IMR-90 (cell line): ENCODE results near the gene FNDC11. TPM values are rescaled to one million over a fixed set of nuclear protein-coding genes. Genes with fewer than 3 reads are reported as not detected.

Experiments used
- ATAC-seq: fragments of 200-7000 bp; cut with Tn5 transposase; 2 replicates; pipeline ENCODE4 v1.9.1; 2020; ENCODE audit warnings: low read depth, mild to moderate bottlenecking, moderate library complexity
- BruUV-seq: library from RNA; stranded (reverse); fragments of 400-500 nt; replicated peaks from 2 replicates; lab custom pipeline; 2021; lab: Mats Ljungman, UMichigan
- CTCF ChIA-PET: fragments of 300-600 bp; formaldehyde crosslinking; extraction: SDS; loops from one replicate; lab custom pipeline; 2021; ENCODE audit warnings: antibody characterized with exemption; lab: Yijun Ruan, JAX
- POLR2A ChIA-PET: fragments of 300-600 bp; sonication (Branson Sonifier 250); formaldehyde crosslinking; loops from one replicate; lab custom pipeline; 2022; ENCODE audit warnings: antibody characterized with exemption; ENCODE audit not compliant: unreplicated experiment; lab: Charles Lee
- DNase-seq: peaks from one replicate; pipeline ENCODE4 v3.0.0; 2013
- H2AFZ ChIP-seq: replicated peaks from 2 replicates; pipeline ENCODE3; 2013; ENCODE audit warnings: low read length, mild to moderate bottlenecking; ENCODE audit not compliant: poor library complexity
- H2AK5ac ChIP-seq: 2 replicates; pipeline ENCODE4 v1.6.1; 2013; ENCODE audit warnings: low read depth, low read length, inconsistent platforms
- H2AK9ac ChIP-seq: replicated peaks from 2 replicates; pipeline ENCODE3; 2013; ENCODE audit warnings: mild to moderate bottlenecking, low read depth, low read length, moderate library complexity; ENCODE audit not compliant: poor library complexity
- H2BK120ac ChIP-seq: 2 replicates; pipeline ENCODE4 v1.6.1; 2013; ENCODE audit warnings: low read depth, low read length, inconsistent platforms
- H2BK15ac ChIP-seq: 3 replicates; pipeline ENCODE4 v1.6.1; 2013; ENCODE audit warnings: low read depth, low read length, inconsistent platforms
- H2BK20ac ChIP-seq: 2 replicates; pipeline ENCODE4 v1.6.1; 2013; ENCODE audit warnings: low read depth, mild to moderate bottlenecking, inconsistent platforms, low read length, moderate library complexity
- H2BK5ac ChIP-seq: 2 replicates; pipeline ENCODE4 v1.6.1; 2013; ENCODE audit warnings: mild to moderate bottlenecking, low read depth, low read length, inconsistent platforms; ENCODE audit not compliant: poor library complexity, severe bottlenecking
- H3K14ac ChIP-seq: replicated peaks from 2 replicates; pipeline ENCODE4 v1.6.1; 2013; ENCODE audit warnings: low read depth, low read length, inconsistent platforms
- H3K18ac ChIP-seq: 2 replicates; pipeline ENCODE4 v1.6.1; 2013; ENCODE audit warnings: low read depth, low read length, control low read depth
- H3K23ac ChIP-seq: 2 replicates; pipeline ENCODE4 v1.6.1; 2013; ENCODE audit warnings: low read depth, low read length, inconsistent platforms
- H3K27ac ChIP-seq: 2 replicates; pipeline ENCODE4 v1.5.1; 2013; ENCODE audit warnings: mild to moderate bottlenecking, control low read depth, low read length; ENCODE audit not compliant: insufficient read depth
- H3K27me3 ChIP-seq: 2 replicates; pipeline ENCODE4 v1.6.1; 2013; ENCODE audit warnings: low read length; ENCODE audit not compliant: control insufficient read depth, insufficient read depth
- H3K36me3 ChIP-seq: 2 replicates; pipeline ENCODE4 v1.6.1; 2013; ENCODE audit warnings: low read length, mixed read lengths; ENCODE audit not compliant: control insufficient read depth, insufficient read depth
- H3K4ac ChIP-seq: 2 replicates; pipeline ENCODE4 v1.6.1; 2013; ENCODE audit warnings: low read depth, low read length, inconsistent platforms
- H3K4me1 ChIP-seq: 2 replicates; pipeline ENCODE4 v1.6.1; 2013; ENCODE audit warnings: low read length, mixed read lengths; ENCODE audit not compliant: control insufficient read depth, insufficient read depth
- H3K4me2 ChIP-seq: 2 replicates; pipeline ENCODE4 v1.6.1; 2013; ENCODE audit warnings: low read depth, mild to moderate bottlenecking, control low read depth, low read length, moderate library complexity
- H3K4me3 ChIP-seq: 2 replicates; pipeline ENCODE4 v1.5.1; 2013; ENCODE audit warnings: low read depth, mild to moderate bottlenecking, control low read depth, low read length, moderate library complexity; ENCODE audit not compliant: insufficient read depth
- H3K56ac ChIP-seq: 2 replicates; pipeline ENCODE4 v1.6.1; 2013; ENCODE audit warnings: low read length, inconsistent platforms; ENCODE audit not compliant: insufficient read depth; ENCODE audit errors: extremely low read depth
- H3K79me1 ChIP-seq, 2 experiments: 2 replicates each; pipeline ENCODE4 v1.6.1; 2013; ENCODE audit warnings: low read length in 2 of 2, inconsistent platforms in 1 of 2, low read depth in 1 of 2
- H3K9ac ChIP-seq: 2 replicates; pipeline ENCODE4 v1.6.1; 2013; ENCODE audit warnings: low read depth, low read length, control low read depth
- H3K9me1 ChIP-seq: 2 replicates; pipeline ENCODE4 v1.6.1; 2013; ENCODE audit warnings: low read length, inconsistent platforms; ENCODE audit not compliant: insufficient read depth
- H3K9me3 ChIP-seq: 2 replicates; pipeline ENCODE4 v1.6.1; 2013; ENCODE audit warnings: low read length; ENCODE audit not compliant: control insufficient read depth, insufficient read depth
- H4K20me1 ChIP-seq: 2 replicates; pipeline ENCODE4 v1.6.1; 2013; ENCODE audit warnings: low read length, inconsistent platforms; ENCODE audit not compliant: insufficient read depth
- H4K5ac ChIP-seq: 2 replicates; pipeline ENCODE4 v1.6.1; 2013; ENCODE audit warnings: mild to moderate bottlenecking, low read depth, low read length, control low read depth
- H4K8ac ChIP-seq, 2 experiments: 2 replicates each; pipeline ENCODE4 v1.6.1; 2013; ENCODE audit warnings: low read depth in 2 of 2, low read length in 2 of 2, control low read depth in 1 of 2, inconsistent platforms in 1 of 2
- H4K91ac ChIP-seq: 2 replicates; pipeline ENCODE4 v1.6.1; 2013; ENCODE audit warnings: low read depth, low read length, inconsistent platforms; ENCODE audit not compliant: insufficient read depth
- MXI1 ChIP-seq: IDR thresholded peaks from 2 replicates; pipeline ENCODE4 v1.6.1; 2012; ENCODE audit warnings: low read depth, mild to moderate bottlenecking, low read length, moderate library complexity, borderline replicate concordance
- NFE2L2 ChIP-seq: fragments of 150-350 bp; IDR thresholded peaks from 2 replicates; pipeline ENCODE4 v1.6.1; 2016; ENCODE audit warnings: low read depth, mild to moderate bottlenecking, low read length
- WGBS, 2 experiments: methylation state at CpG; one replicate each; pipeline versions ENCODE4 v1.1.5 to v1.1.7; 2013; ENCODE audit warnings: missing lambda C conversion rate in 2 of 2; ENCODE audit not compliant: insufficient read length in 1 of 2; ENCODE audit errors: extremely low coverage in 2 of 2; 5-methylcytosine and 5-hydroxymethylcytosine counted together
- dilution Hi-C: fragments of 300-500 bp; cut with HindIII; formaldehyde crosslinking; loops from one replicate; pipeline ENCODE4 v1.14.3; 2018; ENCODE audit warnings: low sequenced_read_pairs; ENCODE audit not compliant: unreplicated experiment
- in situ Hi-C: fragments of 300-500 bp; cut with MboI; formaldehyde crosslinking; loops from 3 replicates; pipeline ENCODE4 v1.14.3; 2019; ENCODE audit warnings: low sequenced_read_pairs, inconsistent platforms, mixed read lengths
- intact Hi-C: fragments of 100-400 bp; cut with micrococcal nuclease; formaldehyde crosslinking; loops from 2 replicates; pipeline ENCODE4 v1.10.0; 2022
- polyA plus RNA-seq, 3 experiments: library from polyadenylated mRNA; depleted of rRNA; stranded (reverse); fragments of >200 nt; gene quantifications; 2 replicates each; pipeline ENCODE4 v1.2.3, GENCODE V29; 2012; ENCODE audit warnings: low replicate concordance in 1 of 3
- total RNA-seq: library from RNA; depleted of rRNA; stranded (reverse); fragments of >200 nt; gene quantifications from 2 replicates; pipeline ENCODE4 v1.2.3, GENCODE V29; 2012

The FNDC11 gene
- total and polyA plus RNA-seq, 2 of the 4 experiments (the other 2 are of a cell fraction), result 0.36 to 1.0 TPM

- H2BK15ac ChIP-seq, result no peak overlapping the region
- H3K36me3 ChIP-seq, result no peaks in the 10 kb centered on the region
- H3K4me3 ChIP-seq, result no peak overlapping the region
- H3K9ac ChIP-seq, result no peak overlapping the region
- no peaks in the 10 kb centered on the region for H3K79me1 ChIP-seq
- no peak overlapping the region for H2BK120ac ChIP-seq
- no peaks in the 10 kb centered on the region for H3K9me1 ChIP-seq
- H2BK5ac ChIP-seq, result peak overlapping the region; percentile 20
- no peaks in the 10 kb centered on the region for H3K9me3 ChIP-seq
- H3K23ac ChIP-seq, result no peak overlapping the region
- no peaks in the 10 kb centered on the region for H4K20me1 ChIP-seq
- CTCF ChIA-PET, result no interaction called here
- no peak overlapping the region for H3K4me2 ChIP-seq
- in situ Hi-C loops (loop anchor here (10.0 kb wide), 2 partner anchors 333 to 443 kb away; partner anchors contain the start of genes ABHD16B, SAMD10 and TPD52L2), dilution Hi-C loops (no loop called here), intact Hi-C loops (loop anchor here (10.0 kb wide), 1 partner anchor 123 kb away; the partner anchor contains the start of genes RTEL1 and STMN3)
- H3K56ac ChIP-seq, result no peak overlapping the region
- no peak overlapping the region for H4K8ac ChIP-seq
- 80% methylated on average over 12 of the region's 27 CpGs; no CpG with 5 or more reads in 1 of the 2 experiments for WGBS, 2 experiments
- no peak overlapping the region for H2AK9ac ChIP-seq
- no peak overlapping the region for H3K27ac ChIP-seq
- no peak overlapping the region for H4K91ac ChIP-seq
- no peak overlapping the region for H2AK5ac ChIP-seq
- no peak for DNase-seq
- H3K4me1 ChIP-seq, result no peaks in the 10 kb centered on the region
- TF ChIP-seq NFE2L2 (no peak), MXI1 (no peak)
- H3K27me3 ChIP-seq, result peaks cover 4% of the 10 kb centered on the region; the same call in 1 of the 2 replicates
- H3K4ac ChIP-seq, result no peak overlapping the region
- H4K5ac ChIP-seq, result no peak overlapping the region
- ATAC-seq, result no peak
- no peak overlapping the region for H3K14ac ChIP-seq
- POLR2A ChIA-PET, result no interaction called here
- H2BK20ac ChIP-seq, result no peak overlapping the region
- no peak overlapping the region for H2AFZ ChIP-seq
- H3K18ac ChIP-seq, result no peak overlapping the region
- no TSS peak for BruUV-seq
Measured at GRCh38 chr20:63531686-63532448, 22.1 kb upstream of the FNDC11 start.
